Upper lobe of right lung (tissue), 1 donor: ENCODE results near the gene SAG. TPM values are rescaled to one million over a fixed set of nuclear protein-coding genes. Genes with fewer than 3 reads are reported as not detected.

ENCODE experiments used
- ATAC-seq: fragments of 200-7000 bp; cut with Tn5 transposase; one replicate; pipeline ENCODE4 v1.9.1; 2020; ENCODE audit warnings: mild to moderate bottlenecking, moderate library complexity
- DNase-seq: peaks from one replicate; pipeline ENCODE4 v3.0.0-alpha.2; 2020
- H3K27ac ChIP-seq: fragments of 200-600 bp; one replicate; pipeline ENCODE4 v1.8.0; 2022
- H3K27me3 ChIP-seq: fragments of 200-600 bp; one replicate; pipeline ENCODE4 v1.8.0; 2022; ENCODE audit warnings: mild to moderate bottlenecking
- H3K36me3 ChIP-seq: fragments of 200-600 bp; one replicate; pipeline ENCODE4 v1.8.0; 2022
- H3K4me1 ChIP-seq: fragments of 200-600 bp; one replicate; pipeline ENCODE4 v1.8.0; 2022
- H3K4me3 ChIP-seq: fragments of 200-600 bp; one replicate; pipeline ENCODE4 v1.8.0; 2022; ENCODE audit warnings: mild to moderate bottlenecking
- H3K9me3 ChIP-seq: fragments of 200-600 bp; one replicate; pipeline ENCODE4 v1.8.0; 2022
- CTCF ChIP-seq: fragments of 200-600 bp; IDR thresholded peaks from one replicate; pipeline ENCODE4 v1.8.0; 2022; ENCODE audit warnings: antibody characterized with exemption
- intact Hi-C: fragments of 100-400 bp; cut with DNase I; formaldehyde crosslinking; loops from one replicate; pipeline ENCODE4 v1.11.0; 2022
- total RNA-seq: library from RNA; stranded (reverse); fragmentation: NEBNext Ultra II Directional; extraction: Animal tissue kit (Norgen Biotek cat#: 25700); gene quantifications from one replicate; pipeline ENCODE4 v1.2.1, GENCODE V29; 2021
- donor health status: DM: no; HTN: yes; CAD: no; lungs with severe emphysema.

Gene SAG
- total RNA-seq, 1 donor from 2014 or later = not detected

- Histone ChIP-seq H3K27ac (no peak overlapping the region), H3K27me3 (no peaks in the 10 kb centered on the region), H3K4me3 (no peak overlapping the region), H3K4me1 (no peaks in the 10 kb centered on the region), H3K9me3 (no peaks in the 10 kb centered on the region), H3K36me3 (no peaks in the 10 kb centered on the region)
- DNase-seq (no peak), ATAC-seq (no peak)
- TF ChIP-seq CTCF = no peak
- intact Hi-C loops = no loop called here
Observed at GRCh38 chr2:233321166-233321565, 13.6 kb downstream of the SAG start.

GRCh38 chr2:233323851-233324250, 16.2 kb downstream of the SAG start:
- no peak for ATAC-seq

GRCh38 chr2:233325256-233325655, 17.6 kb downstream of the SAG start:
- Histone ChIP-seq H3K4me3 (no peak overlapping the region), H3K27me3 (no peaks in the 10 kb centered on the region), H3K27ac (no peak overlapping the region), H3K9me3 (no peaks in the 10 kb centered on the region), H3K36me3 (no peaks in the 10 kb centered on the region), H3K4me1 (no peaks in the 10 kb centered on the region)
- DNase-seq (no peak), ATAC-seq (no peak)
- TF ChIP-seq CTCF = no peak
- intact Hi-C loops = no loop called here

More at GRCh38 chr2:233323851-233324250, 16.2 kb downstream of the SAG start:
- no peaks in the 10 kb centered on the region for H3K9me3 ChIP-seq
- intact Hi-C loops = no loop called here
- H3K4me1 ChIP-seq = no peaks in the 10 kb centered on the region
- no peak overlapping the region for H3K4me3 ChIP-seq
- no peaks in the 10 kb centered on the region for H3K36me3 ChIP-seq
- TF ChIP-seq CTCF = no peak
- H3K27ac ChIP-seq = no peak overlapping the region
- no peaks in the 10 kb centered on the region for H3K27me3 ChIP-seq
- DNase-seq = no peak

- H3K27ac ChIP-seq = no peak overlapping the region
- DNase-seq (no peak), ATAC-seq (no peak)
- no peaks in the 10 kb centered on the region for H3K27me3 ChIP-seq
- H3K4me3 ChIP-seq = no peak overlapping the region
- TF ChIP-seq CTCF = no peak
- H3K9me3 ChIP-seq = no peaks in the 10 kb centered on the region
- no peaks in the 10 kb centered on the region for H3K36me3 ChIP-seq
- H3K4me1 ChIP-seq = no peaks in the 10 kb centered on the region
- intact Hi-C loops = no loop called here
Observed at GRCh38 chr2:233325814-233326213, 18.2 kb downstream of the SAG start.

- Histone ChIP-seq H3K4me3 (no peak overlapping the region), H3K27ac (no peak overlapping the region), H3K36me3 (no peaks in the 10 kb centered on the region), H3K4me1 (no peaks in the 10 kb centered on the region), H3K27me3 (no peaks in the 10 kb centered on the region), H3K9me3 (no peaks in the 10 kb centered on the region)
- ATAC-seq (no peak), DNase-seq (no peak)
- intact Hi-C loops = no loop called here
- no peak for TF ChIP-seq CTCF
Observed at GRCh38 chr2:233326500-233326899, 18.9 kb downstream of the SAG start.

GRCh38 chr2:233328922-233329321, 21.3 kb downstream of the SAG start:
- Histone ChIP-seq H3K27me3 (no peaks in the 10 kb centered on the region), H3K4me1 (no peaks in the 10 kb centered on the region), H3K27ac (no peak overlapping the region), H3K36me3 (no peaks in the 10 kb centered on the region), H3K9me3 (no peaks in the 10 kb centered on the region), H3K4me3 (no peak overlapping the region)
- DNase-seq (no peak), ATAC-seq (no peak)
- intact Hi-C loops = no loop called here
- no peak for TF ChIP-seq CTCF
